SK-MEL-5 (cell line): ENCODE data around the gene TMPRSS9. TPM values are rescaled to one million over a fixed set of nuclear protein-coding genes. Genes with fewer than 3 reads are reported as not detected.

Experiments
- DNase-seq: peaks from one replicate; pipeline ENCODE4 v3.0.0-alpha.2; 2016; ENCODE audit warnings: low read depth, low spot score
- in situ Hi-C: cut with HindIII; loops from 2 replicates; pipeline ENCODE4 v1.10.0; 2016; ENCODE audit warnings: low sequenced_read_pairs, high pct_unique_total_duplicates, low pct_unique_long_range_greater_than_20kb
- total RNA-seq: library from RNA; depleted of rRNA; stranded (reverse); fragments of >200 nt; shearing (Covaris generic); gene quantifications from 2 replicates; pipeline ENCODE4 v1.2.3, GENCODE V29; 2014

Gene TMPRSS9
- total RNA-seq, 1 experiment from 2014 or later = not detected

- no peak for DNase-seq
- in situ Hi-C loops = no loop called here
Observed at GRCh38 chr19:2421581-2422306, 61.7 kb downstream of the TMPRSS9 start.

GRCh38 chr19:2423071-2423914, 63.2 kb downstream of the TMPRSS9 start:
- no peak for DNase-seq
- in situ Hi-C loops = no loop called here

GRCh38 chr19:2423915-2424685, 64.0 kb downstream of the TMPRSS9 start:
- in situ Hi-C loops = no loop called here
- no peak for DNase-seq

- in situ Hi-C loops = no loop called here
- DNase-seq = no peak
Observed at GRCh38 chr19:2424686-2425621, 64.9 kb downstream of the TMPRSS9 start.

GRCh38 chr19:2425622-2426581, 65.8 kb downstream of the TMPRSS9 start:
- no peak for DNase-seq
- in situ Hi-C loops = no loop called here

- in situ Hi-C loops = no loop called here
- peak; percentile 38 for DNase-seq
Observed at GRCh38 chr19:2426611-2427428, 66.8 kb downstream of the TMPRSS9 start.

- in situ Hi-C loops = no loop called here
Observed at GRCh38 chr19:2427429-2428320, 67.6 kb downstream of the TMPRSS9 start, which contains the start of gene TIMM13. Gene TIMM13, minus strand, starts transcription at chr19:2427586. Its CDS starts 53 bp downstream, at chr19:2427533.

GRCh38 chr19:2428321-2428690, 68.2 kb downstream of the TMPRSS9 start:
- no peak for DNase-seq
- in situ Hi-C loops = no loop called here

More at GRCh38 chr19:2427429-2428320, 67.6 kb downstream of the TMPRSS9 start, which contains the start of gene TIMM13:
- peak; percentile 92 for DNase-seq

GRCh38 chr19:2428756-2429711, 69.0 kb downstream of the TMPRSS9 start:
- in situ Hi-C loops = no loop called here
- DNase-seq = no peak

- in situ Hi-C loops = no loop called here
Observed at GRCh38 chr19:2429917-2430535, 70.0 kb downstream of the TMPRSS9 start.

GRCh38 chr19:2431318-2432055, 71.4 kb downstream of the TMPRSS9 start:
- no peak for DNase-seq
- in situ Hi-C loops = no loop called here

More at GRCh38 chr19:2429917-2430535, 70.0 kb downstream of the TMPRSS9 start:
- DNase-seq = no peak

- in situ Hi-C loops = no loop called here
- no peak for DNase-seq
Observed at GRCh38 chr19:2432131-2432848, 72.2 kb downstream of the TMPRSS9 start.
